GM18498 (cell line): ENCODE measurements around the gene XPO4.
"Not testable (repeated sequence)": the region's sequence is repeated elsewhere in the genome, so short reads cannot be mapped to it uniquely, and the experiment has no call there.

Experiments
- ATAC-seq: cut with Tn5 transposase; IDR thresholded peaks from one replicate; pipeline ENCODE4 v1.9.1; 2021; ENCODE audit warnings: mild to moderate bottlenecking, moderate library complexity; ENCODE audit not compliant: unreplicated experiment

The XPO4 gene

GRCh38 chr13:20891768-20892167, 10.8 kb downstream of the XPO4 start:
- no peak for ATAC-seq

GRCh38 chr13:20891034-20891433, 11.5 kb downstream of the XPO4 start:
- no peak for ATAC-seq

GRCh38 chr13:20890540-20890939, 12.0 kb downstream of the XPO4 start:
- ATAC-seq = not testable (repeated sequence)

GRCh38 chr13:20882206-20882605, 20.3 kb downstream of the XPO4 start:
- ATAC-seq = no peak

- no peak for ATAC-seq
Observed at GRCh38 chr13:20877902-20878301, 24.6 kb downstream of the XPO4 start.

- not testable (repeated sequence) for ATAC-seq
Observed at GRCh38 chr13:20876802-20877201, 25.7 kb downstream of the XPO4 start.

- ATAC-seq = not testable (repeated sequence)
Observed at GRCh38 chr13:20874439-20874838, 28.1 kb downstream of the XPO4 start.

- no peak for ATAC-seq
Observed at GRCh38 chr13:20873348-20873747, 29.2 kb downstream of the XPO4 start.

GRCh38 chr13:20870829-20871228, 31.7 kb downstream of the XPO4 start:
- ATAC-seq = no peak

GRCh38 chr13:20869540-20869939, 33.0 kb downstream of the XPO4 start:
- no peak for ATAC-seq

GRCh38 chr13:20867408-20867807, 35.1 kb downstream of the XPO4 start:
- ATAC-seq = no peak

- not testable (repeated sequence) for ATAC-seq
Observed at GRCh38 chr13:20861666-20862065, 40.9 kb downstream of the XPO4 start.

GRCh38 chr13:20860844-20861243, 41.7 kb downstream of the XPO4 start:
- ATAC-seq = no peak

- no peak for ATAC-seq
Observed at GRCh38 chr13:20856650-20857049, 45.9 kb downstream of the XPO4 start.

GRCh38 chr13:20851844-20852402, 50.6 kb downstream of the XPO4 start:
- no peak for ATAC-seq

- no peak for ATAC-seq
Observed at GRCh38 chr13:20848944-20849343, 53.6 kb downstream of the XPO4 start.

- no peak for ATAC-seq
Observed at GRCh38 chr13:20848203-20848602, 54.3 kb downstream of the XPO4 start.

GRCh38 chr13:20847296-20847695, 55.2 kb downstream of the XPO4 start:
- no peak for ATAC-seq

- no peak for ATAC-seq
Observed at GRCh38 chr13:20843166-20843565, 59.4 kb downstream of the XPO4 start.

- ATAC-seq = no peak
Observed at GRCh38 chr13:20840568-20840967, 62.0 kb downstream of the XPO4 start.

GRCh38 chr13:20833900-20834679, 68.5 kb downstream of the XPO4 start:
- no peak for ATAC-seq

GRCh38 chr13:20832861-20833260, 69.7 kb downstream of the XPO4 start:
- no peak for ATAC-seq

- no peak for ATAC-seq
Observed at GRCh38 chr13:20831933-20832332, 70.6 kb downstream of the XPO4 start.
